ENCODE data around the gene BEND3. TPM values are rescaled to one million over a fixed set of nuclear protein-coding genes. Genes with fewer than 3 reads are reported as not detected.

The BEND3 gene
- total RNA-seq, 1 experiment from 2014 or later = 70.2 TPM

DNA sequence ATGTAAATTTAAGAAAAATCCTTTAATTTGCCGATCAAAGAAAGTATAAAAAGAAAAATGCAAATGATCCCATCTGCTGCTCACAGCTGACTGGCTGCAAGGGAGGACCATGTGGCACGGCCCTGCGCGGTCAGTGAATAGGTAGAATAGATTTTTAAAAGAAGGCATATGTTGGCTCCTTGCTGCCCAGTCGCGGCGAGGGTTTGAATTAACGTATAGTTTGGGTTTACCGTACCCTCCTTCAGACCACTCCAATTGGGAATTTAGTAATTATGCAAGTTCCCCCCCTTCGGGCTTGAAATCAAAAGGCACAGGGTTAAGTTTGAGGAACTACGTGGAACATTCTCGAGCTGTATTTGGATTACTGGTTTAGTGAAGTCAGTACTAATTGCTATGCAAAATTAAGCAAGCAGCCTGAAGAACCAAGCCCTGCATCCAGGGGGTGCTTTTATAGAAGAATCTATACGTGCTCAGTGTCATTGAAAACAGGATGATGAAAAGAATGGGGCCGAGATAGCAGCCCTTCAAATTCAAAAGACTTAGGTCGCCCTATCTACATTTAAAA is 1.1 kb upstream of the BEND3 start:
- Histone ChIP-seq H3K4me1 (ENCODE audit: insufficient read depth, low read length) (peaks cover 3% of the 10 kb centered on the region; the same call in 1 of the 2 replicates), H2BK20ac (ENCODE audit: low read depth, low read length, poor library complexity, severe bottlenecking) (no peak overlapping the region), H4K8ac (replicated peaks; ENCODE audit: insufficient read length, low read depth, low read length) (no peak overlapping the region), H4K5ac (ENCODE audit: insufficient read length, low read depth, low read length) (peak overlapping the region; percentile 19), H3T11ph (ENCODE audit: low read length) (no peak overlapping the region), H2AK5ac (ENCODE audit: insufficient read length, low read length) (no peak overlapping the region), H2BK120ac (ENCODE audit: low read depth, low read length, poor library complexity, severe bottlenecking) (no peak overlapping the region), H3K79me2 (ENCODE audit: insufficient read depth, low read length) (peaks cover 6% of the 10 kb centered on the region; the same call in 1 of the 2 replicates), H2BK5ac (ENCODE audit: insufficient read length, low read length) (peak overlapping the region; percentile 13), H3K18ac (ENCODE audit: insufficient read length, low read depth, low read length) (peak overlapping the region; percentile 83), H3K27ac (ENCODE audit: insufficient read length, low read depth, low read length) (peak overlapping the region; percentile 95), H4K20me1 (ENCODE audit: control insufficient read depth, insufficient read depth, insufficient read length) (no peaks in the 10 kb centered on the region), H3K79me1 (ENCODE audit: insufficient read depth, low read depth, low read length, poor library complexity, severe bottlenecking) (peaks cover 2% of the 10 kb centered on the region), H3K56ac (ENCODE audit: insufficient read length, low read depth, low read length) (no peak overlapping the region), H4K91ac (ENCODE audit: insufficient read length, low read depth, low read length) (no peak overlapping the region), H3K23me2 (ENCODE audit: insufficient read length, low read depth, low read length, poor library complexity, severe bottlenecking) (peaks cover 7% of the 10 kb centered on the region), H3K27me3 (ENCODE audit: insufficient read depth, low read length) (no peaks in the 10 kb centered on the region), H3K14ac (ENCODE audit: insufficient read depth, low read length) (no peak overlapping the region), H2BK15ac (ENCODE audit: low read depth, low read length) (no peak overlapping the region), H3K9ac (ENCODE audit: extremely low read depth, insufficient read length, low read length) (peak overlapping the region; percentile 76), H3K9me3 (ENCODE audit: control insufficient read depth, low read depth, low read length) (no peaks in the 10 kb centered on the region), H3K4me2 (ENCODE audit: insufficient read depth, insufficient read length, low read length) (peak overlapping the region; percentile 58), H2BK12ac (ENCODE audit: insufficient read length, low read depth, low read length) (no peak overlapping the region), H2AFZ (ENCODE audit: low read length) (no peak overlapping the region), H3K4ac (ENCODE audit: low read depth, low read length) (no peak overlapping the region), H3K23ac (ENCODE audit: insufficient read length, low read depth, low read length) (no peak overlapping the region)
- DNase-seq = peak; percentile 85
- WGBS (ENCODE audit: extremely low coverage, insufficient read length, low lambda C conversion rate) = no CpG with 5 or more reads among the region's 15 CpGs
- peak overlapping the region; percentile 96 to 100 (median 99) for H3K27ac Mint-ChIP-seq
- H3K4me1 Mint-ChIP-seq = peaks cover 40 to 53% of the 10 kb centered on the region in 2 experiments
- no peaks in the 10 kb centered on the region for H3K9me3 Mint-ChIP-seq
- no peaks in the 10 kb centered on the region for H3K27me3 Mint-ChIP-seq (ENCODE audit: low read depth)
- peak; percentile 39; the same call in 2 of the 3 replicates for TF ChIP-seq CTCF (conservative IDR thresholded peaks at IDR 0.05)
- H3K36me3 Mint-ChIP-seq (ENCODE audit: insufficient read depth in 1 of 3, low read depth in 3 of 3) = peaks cover under 1 to 20% (median 19%) of the 10 kb centered on the region in 3 experiments; a peak in 5 of 7 replicates
- H3K4me3 Mint-ChIP-seq = peak overlapping the region; percentile 70 to 87

Measured in H9 (cell line).